ENCODE measurements around the gene B3GALT2.

DNA sequence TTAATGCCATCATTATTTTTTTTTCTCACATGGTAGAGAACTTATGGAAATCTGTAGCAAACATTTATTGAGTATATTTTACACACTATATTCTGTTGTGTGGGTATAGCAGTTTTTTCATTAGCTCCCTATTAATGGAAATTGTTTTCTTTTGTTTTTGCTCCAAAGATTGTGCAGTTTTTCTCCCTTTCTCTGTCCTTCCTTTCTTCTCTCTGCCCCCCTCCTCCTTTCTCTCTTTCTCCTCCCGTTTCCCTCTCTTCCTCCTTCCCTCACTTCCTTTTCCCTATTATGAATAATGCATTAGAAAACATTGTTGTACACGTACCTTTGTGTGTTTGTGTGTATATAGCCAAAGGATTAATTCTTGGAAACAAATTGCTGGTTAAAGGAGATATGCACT is 44.0 kb downstream of the B3GALT2 start:
- TF ChIP-seq CTCF (IDR thresholded peaks at IDR 0.05): no peak
- TF ChIP-seq POLR2A (IDR thresholded peaks at IDR 0.05): no peak

All from lower leg skin (tissue), 3 donors.